ENCODE measurements around the gene CNGA3. TPM values are rescaled to one million over a fixed set of nuclear protein-coding genes. Genes with fewer than 3 reads are reported as not detected.

Gene CNGA3
- total RNA-seq, 2 experiments from 2014 or later: not detected

DNA sequence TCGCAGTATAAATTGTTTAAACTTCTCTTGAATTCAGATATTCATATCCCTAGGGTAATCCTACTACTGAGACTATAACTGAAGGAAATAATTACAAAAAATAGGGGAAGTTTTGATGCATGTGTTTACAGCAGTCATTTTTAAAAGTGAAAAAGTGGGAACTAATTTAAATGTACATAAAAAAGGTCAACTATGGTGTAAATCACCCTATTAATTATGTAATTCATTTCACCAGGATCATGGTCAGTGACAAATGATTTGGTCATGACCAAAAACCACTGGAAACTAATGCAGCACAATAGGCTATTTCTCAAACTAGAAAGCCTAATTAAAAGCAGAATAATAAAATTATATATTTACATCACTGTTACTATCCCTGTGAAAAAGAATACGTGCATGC is 5.0 kb upstream of the CNGA3 start:
- ATAC-seq (ENCODE audit: low read depth): no peak
- POLR2A ChIA-PET: no interaction called here
- Mint-ChIP-seq H3K27me3 (peaks cover 38% of the 10 kb centered on the region), H3K9me3 (no peaks in the 10 kb centered on the region), H3K36me3 (no peaks in the 10 kb centered on the region), H3K4me3 (no peak overlapping the region), H3K27ac (no peak overlapping the region), H3K4me1 (peaks cover 5% of the 10 kb centered on the region)
- DNase-seq: no peak

DNA sequence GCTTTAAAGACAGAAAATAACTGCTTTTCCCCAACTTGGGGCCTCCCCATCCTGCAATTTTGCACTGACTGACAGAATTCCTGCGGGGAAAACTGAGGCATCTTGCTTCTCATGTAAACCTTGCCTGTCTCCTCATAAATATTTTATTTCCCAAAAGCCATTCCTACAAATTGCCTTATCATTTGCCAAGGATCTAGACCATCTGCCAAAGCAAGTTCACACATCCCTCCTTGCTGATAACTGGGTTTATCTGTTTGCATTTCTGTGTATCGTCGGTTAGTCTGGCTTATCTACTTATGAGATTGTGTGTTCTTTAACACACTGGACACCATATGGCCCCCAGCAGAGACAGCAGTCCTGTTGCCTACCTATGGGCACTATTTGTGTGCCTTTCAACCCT is 3.0 kb upstream of the CNGA3 start:
- ATAC-seq (ENCODE audit: low read depth): no peak
- no peak for DNase-seq
- peaks cover 12% of the 10 kb centered on the region for H3K4me1 Mint-ChIP-seq
- no peaks in the 10 kb centered on the region for H3K9me3 Mint-ChIP-seq
- H3K36me3 Mint-ChIP-seq: no peaks in the 10 kb centered on the region
- H3K27ac Mint-ChIP-seq: no peak overlapping the region
- POLR2A ChIA-PET: no interaction called here
- H3K27me3 Mint-ChIP-seq: peaks cover 53% of the 10 kb centered on the region
- H3K4me3 Mint-ChIP-seq: no peak overlapping the region

DNA sequence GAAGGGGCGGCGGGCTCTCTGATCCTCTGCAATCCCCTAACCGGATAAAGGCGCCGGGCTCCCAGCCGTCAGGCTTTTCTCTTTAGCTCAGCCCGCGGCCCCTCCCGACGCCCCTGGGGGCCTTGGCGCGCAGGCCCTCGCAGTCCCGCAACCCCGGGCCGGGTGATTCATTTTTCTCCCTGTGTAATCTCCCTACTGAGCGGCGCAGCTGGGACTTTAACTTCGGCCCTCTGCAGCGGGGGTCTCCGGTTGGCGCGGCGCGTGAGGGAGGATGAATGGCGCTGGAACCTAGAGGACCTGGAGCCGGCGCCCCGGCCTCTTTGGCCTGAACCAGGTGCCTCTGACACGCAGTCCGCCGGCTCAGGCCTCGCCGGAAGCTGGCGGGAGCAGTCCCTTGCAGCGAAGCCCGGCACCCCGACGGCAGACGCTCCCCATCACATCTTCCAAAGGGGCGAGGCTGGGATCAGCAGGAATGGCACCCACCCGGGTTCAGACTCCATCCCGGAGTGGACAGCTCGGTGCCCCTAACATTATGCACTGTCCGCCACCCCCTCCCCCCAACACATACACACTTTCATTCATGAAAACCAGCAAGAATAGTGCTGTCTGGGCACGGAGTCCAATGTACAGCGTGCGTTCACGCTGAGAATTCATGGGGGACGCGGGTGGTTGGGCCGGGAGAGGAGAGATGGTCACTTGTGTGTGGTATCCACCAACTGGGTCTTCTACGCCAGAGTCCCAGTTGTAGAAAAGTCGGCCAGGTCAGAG is 1.2 kb downstream of the CNGA3 start:
- no peak for ATAC-seq (ENCODE audit: low read depth)
- Mint-ChIP-seq H3K36me3 (no peaks in the 10 kb centered on the region), H3K4me1 (peaks cover 12% of the 10 kb centered on the region), H3K27ac (no peak overlapping the region), H3K9me3 (peaks cover 2% of the 10 kb centered on the region), H3K27me3 (peaks cover 76% of the 10 kb centered on the region), H3K4me3 (peak overlapping the region; percentile 7)
- DNase-seq: no peak
- POLR2A ChIA-PET: no interaction called here

DNA sequence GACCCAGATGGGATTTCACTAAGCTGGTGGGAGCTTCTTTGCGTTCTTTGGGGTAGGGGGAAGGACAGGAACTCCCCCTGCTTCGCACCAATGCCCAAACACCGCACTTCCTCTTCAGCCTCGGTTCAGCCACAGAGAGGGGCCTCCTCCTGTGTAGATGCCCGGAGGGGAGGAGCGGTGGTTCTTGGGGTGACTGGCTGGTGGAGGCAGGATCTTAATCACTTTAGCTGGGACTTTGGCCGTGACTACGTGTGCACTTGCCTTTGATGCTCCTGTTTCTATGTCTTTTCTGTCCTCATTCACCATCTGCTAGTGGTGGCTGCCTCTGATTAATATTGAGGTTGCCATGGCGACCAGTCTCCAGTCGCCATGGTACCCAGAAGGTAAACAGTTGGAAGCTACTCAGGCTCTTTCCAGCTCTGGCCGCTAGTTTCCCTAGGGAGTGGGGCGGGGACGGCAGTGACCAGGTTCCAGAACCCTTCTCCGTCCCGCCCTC is 1.9 kb downstream of the CNGA3 start:
- Mint-ChIP-seq H3K27me3 (peaks cover 74% of the 10 kb centered on the region), H3K27ac (no peak overlapping the region), H3K4me3 (no peak overlapping the region), H3K36me3 (no peaks in the 10 kb centered on the region), H3K4me1 (peaks cover 12% of the 10 kb centered on the region), H3K9me3 (peaks cover 2% of the 10 kb centered on the region)
- ATAC-seq (ENCODE audit: low read depth) (no peak), DNase-seq (no peak)
- POLR2A ChIA-PET: no interaction called here

DNA sequence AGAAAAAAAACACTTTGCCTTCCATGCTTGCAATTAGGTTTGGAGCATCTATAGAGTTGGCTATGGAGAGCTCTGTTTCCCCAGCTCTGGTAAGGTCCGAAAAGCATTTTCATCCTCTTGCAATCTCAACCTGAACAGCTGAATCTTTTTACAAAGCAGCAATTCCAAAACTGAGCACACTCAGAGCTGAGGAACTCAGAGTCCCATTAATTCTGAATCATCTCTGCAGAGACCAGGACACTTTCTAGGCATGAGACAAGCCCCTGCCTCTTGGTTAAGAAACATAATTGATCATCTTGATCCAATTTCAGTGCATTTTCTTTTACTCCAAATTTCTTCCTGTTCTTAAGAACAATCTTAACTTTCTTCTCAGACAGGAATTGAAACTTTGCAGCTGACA is 4.2 kb downstream of the CNGA3 start:
- no peak for ATAC-seq (ENCODE audit: low read depth)
- Mint-ChIP-seq H3K9me3 (peaks cover 2% of the 10 kb centered on the region), H3K36me3 (no peaks in the 10 kb centered on the region), H3K4me3 (no peak overlapping the region), H3K4me1 (peaks cover 12% of the 10 kb centered on the region), H3K27ac (no peak overlapping the region), H3K27me3 (peaks cover 69% of the 10 kb centered on the region)
- DNase-seq: no peak
- POLR2A ChIA-PET: no interaction called here

DNA sequence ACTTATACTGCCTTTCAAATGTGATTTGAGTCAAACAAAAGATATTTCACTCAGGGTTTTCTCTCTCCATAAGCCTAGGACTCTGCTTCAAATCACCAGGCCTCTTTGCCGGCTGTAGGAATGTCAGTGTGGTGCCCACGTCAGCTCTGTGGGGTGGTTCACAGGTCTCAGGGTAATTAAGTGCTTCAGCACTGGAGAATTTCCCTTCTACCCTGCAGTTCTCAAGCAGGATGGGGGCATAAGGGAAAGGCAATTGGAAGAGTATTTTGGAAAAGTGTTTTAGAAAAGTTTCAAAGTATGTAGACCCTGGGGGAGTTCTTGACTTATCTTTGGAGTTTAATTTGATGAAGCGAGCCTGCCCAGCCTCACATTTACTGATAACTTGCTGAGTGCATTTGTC is 9.6 kb downstream of the CNGA3 start:
- Mint-ChIP-seq H3K27me3 (peaks cover 40% of the 10 kb centered on the region), H3K4me1 (no peaks in the 10 kb centered on the region), H3K9me3 (peaks cover 2% of the 10 kb centered on the region), H3K36me3 (no peaks in the 10 kb centered on the region), H3K4me3 (no peak overlapping the region), H3K27ac (no peak overlapping the region)
- ATAC-seq (ENCODE audit: low read depth) (no peak), DNase-seq (no peak)
- POLR2A ChIA-PET: no interaction called here

DNA sequence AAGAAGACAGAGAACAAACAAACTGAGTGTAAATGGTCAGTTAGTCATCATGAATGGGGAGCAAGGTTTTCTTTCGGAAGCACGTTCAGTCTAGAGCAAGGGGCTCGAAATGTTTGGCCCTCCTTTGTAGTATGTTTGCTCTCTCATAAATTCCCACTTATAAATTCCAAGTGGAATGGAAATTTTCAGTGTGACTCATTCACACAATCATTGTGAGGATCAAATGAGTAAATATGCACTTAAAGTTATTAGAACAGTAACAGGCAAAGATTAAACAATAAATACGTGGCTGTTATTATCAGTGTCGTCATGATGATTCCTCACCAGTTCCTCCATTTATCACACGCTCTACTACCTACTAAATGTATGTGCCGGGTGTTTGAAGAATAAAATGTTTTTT is 10.5 kb downstream of the CNGA3 start:
- H3K27me3 Mint-ChIP-seq: peaks cover 34% of the 10 kb centered on the region
- no peaks in the 10 kb centered on the region for H3K36me3 Mint-ChIP-seq
- peaks cover 2% of the 10 kb centered on the region for H3K9me3 Mint-ChIP-seq
- POLR2A ChIA-PET: no interaction called here
- no peak for DNase-seq
- H3K27ac Mint-ChIP-seq: no peak overlapping the region
- ATAC-seq (ENCODE audit: low read depth): no peak
- no peak overlapping the region for H3K4me3 Mint-ChIP-seq
- H3K4me1 Mint-ChIP-seq: no peaks in the 10 kb centered on the region

DNA sequence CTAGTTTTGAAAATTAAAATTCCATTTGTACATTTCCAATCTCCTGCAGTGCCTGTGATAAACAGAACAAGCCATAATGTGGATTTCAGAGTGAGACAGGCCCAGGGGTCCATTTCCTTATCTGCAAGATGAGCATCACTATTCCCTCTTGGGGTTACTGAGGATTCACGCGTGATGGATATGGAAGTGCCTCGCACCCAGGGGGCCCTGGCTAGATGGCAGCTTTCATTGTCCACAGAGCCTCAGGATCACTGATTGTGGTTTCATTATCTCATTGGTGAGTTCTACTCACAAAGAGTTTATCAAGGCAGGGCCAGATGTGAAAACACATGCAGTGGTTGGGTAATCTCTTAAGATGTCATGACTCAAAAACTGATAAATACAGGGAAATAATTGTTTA is 11.6 kb downstream of the CNGA3 start:
- H3K27ac Mint-ChIP-seq: no peak overlapping the region
- ATAC-seq (ENCODE audit: low read depth): no peak
- H3K36me3 Mint-ChIP-seq: no peaks in the 10 kb centered on the region
- H3K4me3 Mint-ChIP-seq: no peak overlapping the region
- POLR2A ChIA-PET: no interaction called here
- H3K4me1 Mint-ChIP-seq: no peaks in the 10 kb centered on the region
- peaks cover 1% of the 10 kb centered on the region for H3K9me3 Mint-ChIP-seq
- peaks cover 28% of the 10 kb centered on the region for H3K27me3 Mint-ChIP-seq
- no peak for DNase-seq

DNA sequence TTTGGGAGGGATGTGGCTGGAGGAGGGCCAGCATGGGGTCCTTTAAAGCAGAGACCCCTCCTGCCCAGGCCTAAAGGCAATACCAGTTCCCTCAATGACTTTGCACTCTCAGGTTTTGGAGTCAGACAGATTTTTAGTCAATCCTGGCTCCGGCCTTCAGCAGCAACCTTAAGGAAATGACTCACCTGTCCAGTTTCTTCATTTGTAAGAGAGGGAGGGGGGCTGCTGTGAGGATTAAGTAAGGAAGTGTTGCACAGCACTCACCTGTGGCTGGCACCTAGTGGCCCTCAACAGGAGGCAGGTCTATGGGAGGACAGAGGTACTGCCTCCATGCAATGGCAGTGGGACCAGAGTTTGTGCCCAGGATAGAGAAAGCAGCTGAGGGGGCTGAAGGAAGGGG is 13.7 kb downstream of the CNGA3 start:
- H3K27me3 Mint-ChIP-seq: peaks cover 26% of the 10 kb centered on the region
- no peaks in the 10 kb centered on the region for H3K4me1 Mint-ChIP-seq
- H3K4me3 Mint-ChIP-seq: no peak overlapping the region
- ATAC-seq (ENCODE audit: low read depth) (no peak), DNase-seq (no peak)
- H3K36me3 Mint-ChIP-seq: no peaks in the 10 kb centered on the region
- peaks cover 1% of the 10 kb centered on the region for H3K9me3 Mint-ChIP-seq
- POLR2A ChIA-PET: no interaction called here
- H3K27ac Mint-ChIP-seq: no peak overlapping the region

DNA sequence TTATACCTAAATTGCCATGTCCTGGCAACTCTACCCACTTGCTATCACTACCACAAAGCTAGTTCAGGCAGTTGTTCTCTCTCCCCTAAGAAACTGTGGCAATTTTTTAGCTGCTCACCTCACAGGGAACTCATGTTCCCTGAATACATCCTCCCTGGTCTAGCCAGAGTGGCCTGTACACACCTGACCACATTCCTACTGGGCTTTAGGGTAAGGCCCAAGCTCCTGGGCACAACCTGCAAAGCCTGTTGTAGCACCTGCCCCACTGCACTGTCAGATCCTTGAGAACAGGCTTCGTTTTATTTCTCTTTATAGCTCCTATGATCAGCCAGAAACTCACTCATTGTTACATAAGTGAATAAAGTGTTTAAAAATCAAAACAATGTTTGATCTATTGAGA is 21.5 kb downstream of the CNGA3 start:
- ATAC-seq (ENCODE audit: low read depth): no peak
- POLR2A ChIA-PET: no interaction called here
- Mint-ChIP-seq H3K4me1 (no peaks in the 10 kb centered on the region), H3K9me3 (peaks cover 8% of the 10 kb centered on the region), H3K27ac (peak overlapping the region; percentile 43), H3K36me3 (no peaks in the 10 kb centered on the region), H3K4me3 (no peak overlapping the region), H3K27me3 (peaks cover 14% of the 10 kb centered on the region)
- DNase-seq: no peak

DNA sequence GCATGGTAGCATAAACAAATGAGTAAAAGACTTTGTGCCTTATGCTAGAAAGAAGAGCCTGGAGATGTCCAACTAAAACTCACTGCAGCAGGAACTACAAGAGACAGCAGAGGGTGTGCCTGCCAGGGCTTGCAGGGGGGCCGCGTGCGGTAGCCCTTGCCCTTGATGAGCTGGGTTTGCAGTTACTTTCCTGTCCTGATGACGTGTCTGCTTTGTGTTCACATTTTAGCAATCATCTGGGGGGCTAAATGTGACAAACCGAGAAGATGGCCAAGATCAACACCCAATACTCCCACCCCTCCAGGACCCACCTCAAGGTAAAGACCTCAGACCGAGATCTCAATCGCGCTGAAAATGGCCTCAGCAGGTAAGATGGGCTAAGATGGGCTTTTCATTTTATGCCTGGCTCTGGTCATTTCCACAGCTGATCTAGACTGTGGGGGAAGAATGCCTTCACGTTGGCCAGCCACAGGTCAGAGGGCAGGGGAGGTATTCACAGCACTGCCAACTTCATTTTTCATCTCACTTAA is 23.5 kb downstream of the CNGA3 start:
- Mint-ChIP-seq H3K27ac (no peak overlapping the region), H3K27me3 (peaks cover 23% of the 10 kb centered on the region), H3K36me3 (no peaks in the 10 kb centered on the region), H3K4me1 (no peaks in the 10 kb centered on the region), H3K9me3 (peaks cover 8% of the 10 kb centered on the region), H3K4me3 (no peak overlapping the region)
- POLR2A ChIA-PET: no interaction called here
- ATAC-seq (ENCODE audit: low read depth) (no peak), DNase-seq (no peak)

DNA sequence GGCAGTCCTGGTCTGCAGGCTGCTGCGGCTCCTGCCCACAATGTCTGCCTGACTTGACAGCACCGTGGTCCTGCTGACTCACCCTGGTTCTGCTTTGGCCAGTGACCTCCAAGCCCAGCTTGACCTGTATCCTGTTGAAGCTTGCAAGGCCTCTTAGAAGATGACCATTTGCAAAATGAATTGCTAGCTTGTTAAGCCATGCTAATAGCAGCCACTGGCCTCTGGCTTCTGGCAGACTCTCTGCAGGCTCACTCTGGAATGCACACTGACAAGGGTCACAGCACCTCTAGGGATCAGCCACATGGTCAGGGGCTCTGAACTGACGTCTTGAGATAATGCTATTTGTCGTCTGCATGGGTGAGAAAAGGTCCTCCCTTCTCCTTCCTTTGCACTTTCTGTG is 25.9 kb downstream of the CNGA3 start:
- no peaks in the 10 kb centered on the region for H3K4me1 Mint-ChIP-seq
- peaks cover 26% of the 10 kb centered on the region for H3K27me3 Mint-ChIP-seq
- H3K4me3 Mint-ChIP-seq: no peak overlapping the region
- DNase-seq: no peak
- POLR2A ChIA-PET: no interaction called here
- H3K36me3 Mint-ChIP-seq: no peaks in the 10 kb centered on the region
- H3K27ac Mint-ChIP-seq: no peak overlapping the region
- peaks cover 8% of the 10 kb centered on the region for H3K9me3 Mint-ChIP-seq
- ATAC-seq (ENCODE audit: low read depth): no peak

DNA sequence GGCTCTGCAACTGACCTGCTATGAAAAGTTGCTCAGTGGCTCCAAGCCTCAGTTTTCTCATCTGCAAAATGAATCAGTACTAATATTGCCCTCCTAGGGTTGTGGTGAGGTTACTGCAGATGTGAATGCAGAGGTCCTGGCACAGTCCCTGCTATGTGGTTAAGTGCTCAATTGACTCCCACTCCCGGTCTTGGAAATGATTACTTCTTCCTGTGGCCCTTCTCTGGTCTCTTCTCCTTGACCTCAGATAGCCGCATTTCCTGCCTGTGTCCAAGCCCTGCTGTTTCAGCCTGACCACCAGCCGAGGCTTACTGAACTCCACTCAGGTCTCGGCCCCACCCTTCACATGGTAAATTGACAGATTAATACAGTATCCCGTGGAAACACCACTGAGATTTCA is 26.3 kb downstream of the CNGA3 start:
- ATAC-seq (ENCODE audit: low read depth) (no peak), DNase-seq (no peak)
- POLR2A ChIA-PET: no interaction called here
- H3K9me3 Mint-ChIP-seq: peaks cover 5% of the 10 kb centered on the region
- H3K27me3 Mint-ChIP-seq: peaks cover 26% of the 10 kb centered on the region
- H3K27ac Mint-ChIP-seq: no peak overlapping the region
- H3K36me3 Mint-ChIP-seq: no peaks in the 10 kb centered on the region
- H3K4me1 Mint-ChIP-seq: no peaks in the 10 kb centered on the region
- H3K4me3 Mint-ChIP-seq: no peak overlapping the region

DNA sequence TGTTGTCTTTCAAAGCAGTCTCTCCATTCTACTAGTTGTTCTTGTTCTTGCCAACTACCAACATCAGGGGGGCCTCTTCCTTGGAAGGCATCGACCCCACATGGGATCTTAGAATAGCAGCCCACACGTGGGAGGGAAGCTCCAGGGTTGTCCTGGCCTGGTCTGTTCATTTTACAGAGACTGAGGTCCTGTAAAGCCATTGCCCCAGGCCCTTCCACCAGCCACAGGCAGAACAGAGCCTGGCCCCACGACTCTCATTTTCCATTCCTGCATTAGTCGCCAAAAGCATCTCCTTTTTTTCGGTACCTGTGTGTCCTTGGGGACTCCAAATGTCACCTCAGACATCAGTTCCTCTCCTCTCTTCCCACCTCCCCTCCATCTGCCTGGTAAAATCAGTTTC is 28.0 kb downstream of the CNGA3 start:
- peaks cover 27% of the 10 kb centered on the region for H3K27me3 Mint-ChIP-seq
- H3K4me3 Mint-ChIP-seq: no peak overlapping the region
- peaks cover 1% of the 10 kb centered on the region for H3K9me3 Mint-ChIP-seq
- no peak for ATAC-seq (ENCODE audit: low read depth)
- H3K4me1 Mint-ChIP-seq: no peaks in the 10 kb centered on the region
- H3K36me3 Mint-ChIP-seq: no peaks in the 10 kb centered on the region
- POLR2A ChIA-PET: no interaction called here
- no peak for DNase-seq
- no peak overlapping the region for H3K27ac Mint-ChIP-seq

All from activated naive CD8-positive, alpha-beta T cell treated with anti-CD3 and anti-CD28 coated beads, Interleukin-2, amount 10 ng/mL, durations not matched to agents 7 days and 5 days (primary cell).